COLO829 (cell line): Measurements from ENCODE around the gene GNB1.
A peak's percentile ranks its signal among the peaks of the same experiment; 100 is the strongest.

Experiments used
- DNase-seq: peaks from one replicate; pipeline ENCODE4 v3.0.0; 2012; ENCODE audit warnings: low spot score

GNB1 gene

DNA sequence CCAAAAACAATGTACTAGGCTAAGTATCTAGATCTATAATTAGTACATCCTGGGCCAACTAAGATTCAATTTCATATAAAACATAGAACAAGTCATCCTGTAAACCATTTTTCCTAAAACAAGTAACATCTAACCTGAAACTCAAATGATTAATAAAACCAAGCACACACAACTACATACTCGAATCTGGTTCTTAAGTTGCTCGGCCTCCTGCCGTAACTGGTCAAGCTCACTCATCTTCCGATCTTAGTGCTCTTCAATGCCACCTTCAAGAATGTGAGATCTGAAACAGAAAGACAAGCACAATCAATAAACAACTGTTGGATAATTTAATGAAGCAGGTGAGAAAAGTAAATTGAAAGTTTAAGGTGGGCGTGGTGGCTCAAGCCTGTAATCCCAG is 65.7 kb downstream of the GNB1 start:
- no peak for DNase-seq

DNA sequence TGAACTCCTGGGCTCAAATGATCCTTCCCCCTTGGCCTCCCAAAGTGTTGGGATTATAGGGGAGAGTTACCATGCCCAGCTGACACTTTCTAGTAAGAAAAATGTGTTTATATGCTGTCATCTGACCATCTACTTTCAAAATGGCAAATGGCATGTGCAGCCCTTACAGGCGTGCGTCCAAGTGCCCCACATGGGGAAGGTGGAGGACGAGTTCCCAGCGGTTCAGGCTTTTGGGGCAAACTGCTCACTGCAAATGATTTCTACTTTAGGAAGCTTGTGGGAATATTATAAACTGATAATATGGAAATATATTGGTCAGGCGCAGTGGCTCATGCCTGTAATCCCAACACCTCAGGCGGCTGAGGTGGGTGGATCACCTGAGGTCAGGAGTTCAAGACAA is 71.1 kb downstream of the GNB1 start:
- no peak for DNase-seq

DNA sequence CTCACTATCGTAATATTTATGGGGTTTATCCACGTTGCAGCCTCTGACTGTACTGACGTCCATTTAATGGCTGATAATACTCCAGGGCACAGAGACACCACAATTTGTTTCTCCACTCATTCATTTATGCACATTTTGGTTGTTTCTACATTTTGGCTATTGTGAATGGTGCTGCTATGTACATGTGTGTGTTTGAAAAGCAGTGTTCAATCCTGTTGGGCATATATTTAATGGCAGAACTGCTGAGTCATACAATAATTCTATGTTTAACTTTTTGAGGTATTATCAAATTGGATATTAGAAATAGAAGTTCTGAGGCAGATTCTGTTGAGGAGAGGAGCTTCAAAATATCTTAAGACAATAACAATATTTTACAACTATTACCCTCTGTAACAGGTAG is 73.7 kb downstream of the GNB1 start:
- no peak for DNase-seq

DNA sequence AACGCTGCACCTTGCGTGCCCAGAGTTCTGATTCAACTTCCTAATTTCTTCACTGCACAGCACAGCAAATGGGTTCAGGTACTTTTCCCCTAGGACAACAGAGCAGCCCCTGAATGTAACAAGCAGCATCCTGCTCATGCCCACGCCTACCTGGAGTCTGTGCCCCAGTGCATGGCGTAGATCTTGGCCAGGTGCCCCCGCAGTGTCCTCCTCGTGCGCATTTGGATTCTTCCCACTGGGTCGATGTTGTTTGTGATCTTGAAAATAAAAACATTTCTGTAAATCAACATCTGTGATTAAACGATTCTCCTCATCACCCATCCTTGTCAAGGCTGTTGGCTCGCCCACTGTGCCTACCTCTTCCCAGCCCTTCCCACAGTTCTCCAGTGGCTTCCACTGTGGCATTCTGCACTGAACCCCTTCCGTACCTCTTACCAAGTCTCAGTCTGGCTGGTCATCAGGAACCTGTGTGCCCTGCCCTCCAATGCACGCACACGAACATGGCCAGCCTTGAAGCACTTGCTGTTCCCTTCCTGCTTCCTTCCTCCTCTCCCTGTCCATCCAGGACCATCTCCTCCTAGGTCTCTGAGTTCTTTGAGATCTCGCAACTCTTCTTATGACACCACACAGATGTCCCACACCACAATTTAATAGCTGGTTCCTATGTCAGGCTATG is 75.1 kb downstream of the GNB1 start:
- DNase-seq: no peak

DNA sequence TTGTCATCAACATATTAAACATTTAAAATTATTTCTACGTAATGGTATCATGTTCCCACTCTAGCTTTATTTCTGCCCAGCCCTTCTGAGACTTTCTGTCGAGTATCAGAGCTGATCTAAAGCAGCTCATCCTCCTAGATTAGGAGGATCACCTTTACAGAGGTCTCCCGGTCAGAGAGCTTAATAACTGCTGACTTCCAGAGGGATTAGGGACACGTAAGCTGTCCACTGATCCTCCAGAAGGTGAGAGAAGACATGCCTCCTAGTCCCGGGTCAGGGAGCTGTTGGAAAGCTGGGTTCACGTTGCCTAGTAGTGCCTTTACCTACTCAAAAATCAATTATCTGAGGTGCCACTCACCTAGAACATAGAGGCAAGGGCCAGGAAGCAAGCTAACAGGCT is 81.4 kb downstream of the GNB1 start:
- DNase-seq: no peak

DNA sequence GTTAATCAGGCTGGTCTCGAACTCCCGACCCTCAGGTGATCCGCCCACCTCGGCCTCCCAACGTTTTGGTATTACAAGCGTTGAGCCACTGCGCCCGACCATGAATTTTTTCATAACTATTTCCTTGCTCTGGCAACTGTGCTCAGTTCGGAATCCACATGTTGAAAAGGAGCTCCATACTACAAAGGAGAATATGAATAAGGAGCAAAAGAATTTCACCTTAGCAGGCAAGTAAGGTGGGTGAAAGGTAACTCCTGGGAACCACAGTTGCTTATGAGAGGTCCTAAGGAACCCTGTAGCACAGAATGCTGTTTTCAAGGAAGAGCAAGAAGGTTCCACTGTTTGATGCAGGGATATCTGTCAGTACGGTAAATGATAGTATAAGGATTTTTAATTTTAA is 82.7 kb downstream of the GNB1 start:
- DNase-seq: no peak

DNA sequence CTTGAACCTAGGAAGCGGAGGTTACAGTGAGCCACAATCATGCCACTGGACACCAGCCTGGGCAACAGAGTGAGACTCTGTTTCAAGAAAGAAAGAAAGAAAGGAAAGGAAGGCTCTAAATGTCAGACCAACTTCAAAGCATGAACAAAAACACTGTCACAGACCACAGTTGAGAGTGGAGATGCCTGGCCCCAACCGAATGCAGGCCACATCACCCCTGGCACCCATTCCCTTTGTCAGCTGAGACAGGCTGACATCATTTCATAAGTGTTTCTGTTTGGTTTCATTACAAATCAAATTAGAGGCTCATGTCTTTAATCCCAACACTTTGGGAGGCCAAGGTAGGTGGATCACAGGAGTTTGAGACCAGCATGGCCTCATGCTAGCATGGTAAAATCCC is 84.0 kb downstream of the GNB1 start:
- no peak for DNase-seq

DNA sequence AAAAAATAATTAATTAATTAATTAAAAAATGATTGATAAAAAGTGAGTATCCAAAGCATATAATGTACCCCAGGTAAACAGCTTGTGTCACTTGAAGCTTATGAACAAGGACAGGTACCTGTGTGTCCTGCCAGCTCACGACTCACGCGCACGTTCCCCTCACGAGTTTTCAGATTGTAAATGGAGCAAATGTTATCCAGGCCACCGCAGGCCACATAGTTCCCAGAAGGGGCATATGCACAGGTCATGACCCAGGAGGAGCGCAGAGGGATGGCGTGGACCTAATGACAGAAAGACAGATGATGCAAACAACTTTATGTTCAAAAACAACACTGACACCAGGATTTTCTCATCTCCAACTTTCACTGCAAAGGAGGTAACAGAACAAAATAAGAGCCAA is 86.6 kb downstream of the GNB1 start:
- DNase-seq: no peak

DNA sequence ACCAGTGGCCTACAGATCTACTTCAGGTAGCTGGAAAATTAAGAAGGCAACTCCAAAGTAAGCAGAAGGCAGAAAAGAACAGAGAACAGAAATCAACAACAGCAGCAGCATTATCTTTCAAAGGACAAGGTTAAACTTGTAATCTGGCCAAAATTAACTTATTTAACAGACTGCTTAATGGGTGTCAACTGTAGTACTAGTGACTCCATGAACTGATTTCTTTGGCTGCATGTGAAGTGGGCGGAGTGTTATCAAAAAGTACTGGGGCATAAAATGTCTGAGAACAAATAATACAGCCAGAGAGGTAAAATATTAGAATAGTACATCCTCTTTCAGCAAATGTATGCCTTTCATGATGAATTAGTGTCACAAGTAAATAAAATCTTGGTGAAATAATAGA is 88.0 kb downstream of the GNB1 start:
- no peak for DNase-seq

DNA sequence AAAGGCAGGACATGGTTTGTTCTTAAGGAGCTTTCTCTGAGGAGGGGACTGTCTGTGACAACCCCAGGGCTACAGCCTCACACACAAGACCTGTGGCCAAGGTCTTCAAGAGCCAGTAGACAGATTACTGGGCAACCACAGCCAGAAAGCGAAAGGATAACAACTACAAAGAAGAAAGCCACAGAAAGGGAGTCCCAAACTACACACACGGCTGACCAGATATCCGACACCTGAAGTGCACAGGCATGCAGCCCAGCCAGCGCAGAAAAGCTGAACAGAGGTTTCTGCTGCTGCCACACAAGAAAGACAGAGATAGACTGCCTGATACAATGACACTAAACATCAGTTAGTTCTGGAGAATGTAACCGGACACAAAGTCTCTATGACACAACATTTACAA is 91.2 kb downstream of the GNB1 start:
- DNase-seq: no peak

DNA sequence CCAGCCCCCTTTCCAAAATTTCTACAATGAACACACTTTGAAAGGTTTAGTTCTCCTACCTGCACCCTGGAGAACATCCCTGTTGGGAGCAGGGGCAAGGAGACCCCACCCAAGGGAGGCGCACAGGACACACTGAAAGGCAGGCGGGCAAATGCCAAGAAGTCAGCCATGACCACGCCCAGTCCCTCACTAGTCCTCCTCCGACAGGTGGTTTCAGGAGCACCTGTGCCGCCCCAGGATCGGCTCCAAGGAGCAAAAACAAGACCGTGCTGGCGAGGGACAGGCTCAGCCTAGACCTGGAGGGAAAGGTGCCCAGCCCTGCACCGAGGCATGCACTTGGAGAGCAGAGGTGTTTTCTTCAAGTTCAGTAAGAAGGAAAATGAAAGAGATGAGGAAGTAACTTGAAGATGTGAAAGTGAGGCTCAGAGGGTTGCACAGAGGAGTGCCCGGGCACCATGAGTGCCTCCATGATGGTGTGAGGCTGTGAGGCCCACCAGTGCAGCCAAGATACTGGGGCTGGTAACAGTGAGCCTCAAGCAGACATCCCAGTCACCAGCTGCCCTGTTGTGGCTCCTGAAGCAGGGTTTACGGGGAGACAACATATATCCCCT is 93.1 kb downstream of the GNB1 start:
- no peak for DNase-seq

DNA sequence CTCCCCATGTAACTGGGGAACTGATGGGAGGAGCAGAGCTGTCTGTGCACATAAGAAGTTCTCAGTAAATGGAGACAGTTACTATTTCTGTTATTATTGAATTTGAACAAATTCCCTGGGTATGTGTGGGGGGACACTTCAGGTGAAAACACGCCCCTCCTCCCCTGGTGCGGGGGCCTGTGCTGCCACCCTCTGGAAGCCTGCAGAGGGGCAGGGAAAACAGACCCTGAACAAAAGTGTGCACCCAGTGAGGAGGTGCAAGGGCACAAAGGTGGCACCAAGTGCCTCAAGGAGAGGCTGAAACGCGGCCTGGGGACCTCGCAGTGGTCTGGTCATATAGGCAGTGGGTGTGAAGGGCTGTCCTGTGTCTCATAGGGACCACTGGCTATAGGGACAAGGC is 94.4 kb downstream of the GNB1 start:
- no peak for DNase-seq

DNA sequence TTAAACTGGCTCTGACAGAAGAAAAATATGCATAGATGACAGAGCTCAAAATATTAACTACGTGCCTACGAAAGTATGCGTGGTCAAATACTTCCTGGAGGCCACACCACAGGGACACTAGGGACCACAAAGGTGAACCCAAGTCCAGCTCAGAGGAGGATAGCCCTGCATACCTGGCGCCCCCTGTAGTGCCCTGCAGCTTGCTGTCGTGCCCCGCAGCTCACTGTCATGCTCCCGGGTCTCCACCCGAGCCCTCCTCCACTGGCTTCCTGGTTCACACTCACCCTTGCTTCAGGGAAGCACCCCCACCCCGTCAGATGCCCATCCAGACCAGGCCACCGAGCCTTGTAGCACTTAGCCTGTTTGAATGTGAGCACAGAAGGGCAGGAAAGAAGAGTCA is 95.9 kb downstream of the GNB1 start:
- DNase-seq: no peak

DNA sequence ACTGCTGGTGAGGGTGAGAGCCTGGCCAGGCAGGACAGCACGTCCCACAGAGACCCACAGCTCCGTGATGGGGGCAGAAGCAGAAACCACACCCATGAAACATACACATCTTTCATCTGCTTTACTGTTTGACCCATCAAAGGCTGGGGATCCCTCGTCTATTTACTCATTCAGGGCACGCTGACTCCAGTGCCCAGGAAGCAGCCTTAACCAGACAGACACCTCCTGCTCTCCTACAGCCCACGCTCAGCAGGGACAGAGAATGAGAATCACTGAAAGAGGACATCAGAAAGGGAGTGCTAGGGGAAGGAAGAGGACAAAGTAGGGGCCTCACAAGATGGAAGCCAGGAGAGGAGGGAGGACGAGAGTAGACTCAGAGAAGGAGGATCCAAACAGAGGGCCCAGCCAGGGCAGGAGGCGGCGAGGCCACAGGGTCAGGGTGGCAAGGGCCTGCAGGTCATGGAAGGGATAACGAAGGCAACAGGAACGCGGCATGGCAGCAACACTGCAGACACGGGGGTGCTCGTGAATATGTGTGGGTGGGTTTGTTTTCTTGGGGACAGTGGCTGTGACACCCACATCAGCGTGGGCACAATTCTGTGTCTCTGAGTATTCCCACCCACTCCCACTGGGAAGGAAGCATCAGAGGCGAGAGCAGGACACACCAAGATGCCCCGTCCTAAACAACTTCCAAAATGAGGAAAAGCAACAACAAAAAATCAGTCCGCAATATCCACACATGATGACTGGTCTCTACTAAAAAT is 97.2 kb downstream of the GNB1 start:
- no peak for DNase-seq

DNA sequence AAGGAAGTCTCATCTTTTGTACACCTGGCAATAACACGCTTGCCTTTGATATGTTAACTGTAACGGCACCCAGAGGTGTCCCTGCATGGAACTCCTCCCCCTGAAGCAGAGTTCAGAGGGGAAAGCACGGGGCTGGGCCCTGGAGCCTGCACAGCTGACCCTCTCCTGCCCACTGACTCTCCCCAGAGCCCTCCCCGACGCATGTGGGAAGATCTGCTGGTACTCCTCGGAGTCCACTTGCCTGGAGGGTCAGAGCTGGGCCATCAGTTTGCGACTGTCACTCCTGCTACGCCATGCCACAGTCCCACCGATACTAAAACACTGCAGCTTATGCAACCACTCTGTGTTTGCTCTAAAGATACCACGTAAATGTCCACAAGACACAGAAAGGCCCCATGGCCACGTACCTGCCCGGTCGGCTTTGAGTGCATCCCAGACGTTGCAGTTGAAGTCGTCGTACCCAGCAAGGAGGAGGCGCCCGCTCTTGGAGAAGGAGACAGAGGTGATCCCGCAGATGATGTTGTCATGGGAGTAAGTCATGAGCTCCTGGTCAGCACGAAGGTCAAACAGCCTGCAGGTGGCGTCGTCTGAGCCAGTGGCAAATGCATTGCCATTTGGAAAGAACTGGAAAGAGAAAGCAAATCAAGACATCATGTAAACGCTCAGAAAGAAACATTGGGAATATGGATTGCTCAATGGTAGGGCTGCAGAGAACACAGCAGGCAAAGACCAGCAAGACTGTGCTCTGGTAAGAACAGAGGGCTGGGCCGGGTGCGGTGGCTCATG is 102.0 kb downstream of the GNB1 start:
- DNase-seq: peak; percentile 11

DNA sequence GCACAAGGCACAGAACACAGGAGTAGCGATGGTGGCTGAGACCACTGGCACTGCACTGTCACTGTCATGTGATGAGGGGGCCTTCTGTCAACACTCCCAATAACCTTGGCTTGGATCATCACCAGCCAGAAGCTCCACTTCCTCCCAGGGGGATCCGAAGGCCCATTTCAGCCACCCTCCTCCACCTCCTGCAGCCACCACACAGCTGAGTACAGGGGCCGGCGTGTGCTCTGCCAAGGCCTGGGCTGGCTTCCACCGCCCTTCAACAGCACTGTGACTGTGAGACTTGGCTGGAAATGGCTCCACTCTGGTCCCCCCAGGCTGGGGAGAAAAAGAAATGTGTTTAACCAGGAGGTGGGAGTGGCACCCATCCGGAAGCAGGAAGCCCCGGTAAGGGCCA is 102.8 kb downstream of the GNB1 start:
- DNase-seq: no peak

DNA sequence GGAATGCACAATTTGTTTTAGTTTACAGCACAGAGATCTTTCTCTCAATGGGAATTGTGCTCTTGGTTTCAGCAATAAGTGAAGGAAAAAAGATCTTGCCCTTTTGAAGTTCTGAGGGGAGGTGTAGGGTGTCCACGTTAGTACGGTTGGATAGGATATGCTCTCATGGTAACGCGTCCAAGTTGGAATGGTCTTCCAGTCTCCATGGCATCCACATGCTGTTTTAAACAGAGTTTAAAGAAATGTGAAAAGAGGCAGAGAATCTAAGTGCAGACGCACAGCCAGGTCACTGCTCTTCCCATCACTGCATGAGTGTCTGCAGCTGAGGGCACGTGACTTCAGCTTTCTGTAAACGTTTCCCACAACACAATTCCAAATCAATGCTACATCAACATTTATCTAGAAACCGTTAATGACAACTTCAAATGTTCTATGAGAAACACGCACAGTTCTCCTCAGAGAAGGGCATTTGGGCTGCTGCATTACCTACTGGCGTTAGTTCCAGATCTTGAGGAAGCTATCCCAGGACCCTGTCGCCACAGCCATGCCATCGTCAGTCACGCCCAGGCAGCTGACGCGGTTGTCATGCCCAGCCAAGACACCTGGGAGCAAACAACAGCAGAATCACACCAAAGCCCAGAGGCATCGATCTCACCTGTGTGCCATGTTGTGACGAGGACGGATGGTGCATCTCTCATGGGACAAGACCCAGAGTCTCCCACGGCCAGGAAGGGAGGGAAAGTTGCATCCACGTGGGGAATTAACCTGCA is 103.9 kb downstream of the GNB1 start:
- no peak for DNase-seq

DNA sequence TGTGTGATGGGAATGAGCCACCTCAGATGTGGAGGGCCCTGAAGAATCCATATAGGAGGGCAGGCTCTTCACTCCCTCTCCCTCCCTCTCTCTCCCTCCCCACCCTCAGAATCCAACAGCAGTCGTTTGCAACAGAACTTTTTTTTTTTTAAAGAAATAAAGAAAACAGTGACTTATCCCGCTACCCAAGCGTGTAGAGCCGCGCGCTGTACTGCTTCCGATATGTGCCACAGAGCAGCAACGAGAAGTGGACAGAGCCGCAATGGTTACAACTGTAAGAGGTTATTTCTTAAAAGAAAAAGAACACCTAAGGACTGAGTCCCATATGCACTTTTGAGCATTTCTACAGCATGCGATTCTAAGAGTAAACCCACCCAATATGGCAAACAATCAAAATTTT is 105.2 kb downstream of the GNB1 start:
- DNase-seq: no peak

DNA sequence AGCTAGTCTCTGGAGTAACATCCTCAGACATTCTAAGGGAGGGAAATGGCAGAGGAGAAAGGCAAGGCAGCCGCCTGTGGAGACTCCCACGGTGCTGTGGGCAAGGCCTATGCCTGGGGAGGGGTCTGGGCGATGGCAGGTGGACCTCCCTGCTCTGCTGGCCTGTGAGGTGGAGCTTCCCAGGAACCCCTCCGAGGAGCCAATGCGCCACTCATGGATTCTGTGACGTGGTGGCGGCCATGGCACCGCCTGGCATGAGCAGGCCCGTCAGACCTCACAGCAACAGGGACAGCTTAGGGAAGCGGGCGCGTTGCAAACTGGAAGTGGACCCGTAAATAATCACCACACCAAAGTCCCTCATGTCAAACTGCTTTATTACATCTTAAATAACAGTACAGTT is 106.0 kb downstream of the GNB1 start:
- no peak for DNase-seq

DNA sequence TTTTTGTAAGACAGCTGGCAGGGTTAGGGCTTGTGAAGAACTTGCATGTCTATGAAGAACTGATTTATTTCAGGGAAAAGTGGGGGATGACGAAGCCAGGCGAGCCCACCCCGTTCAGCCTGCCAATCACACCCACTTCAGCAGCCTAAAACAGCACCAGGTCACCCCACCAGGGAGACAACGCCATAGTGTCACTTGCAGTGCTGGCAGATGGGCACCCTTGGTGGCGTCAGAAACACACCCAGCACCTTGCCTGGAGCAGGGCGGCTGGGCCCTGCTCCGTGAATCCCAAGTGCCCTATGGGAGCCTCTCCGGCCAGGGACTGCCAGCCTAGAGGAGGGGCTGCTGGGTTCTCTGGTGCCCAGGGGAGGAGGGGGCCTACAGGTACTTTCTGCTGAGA is 107.6 kb downstream of the GNB1 start:
- DNase-seq: no peak

DNA sequence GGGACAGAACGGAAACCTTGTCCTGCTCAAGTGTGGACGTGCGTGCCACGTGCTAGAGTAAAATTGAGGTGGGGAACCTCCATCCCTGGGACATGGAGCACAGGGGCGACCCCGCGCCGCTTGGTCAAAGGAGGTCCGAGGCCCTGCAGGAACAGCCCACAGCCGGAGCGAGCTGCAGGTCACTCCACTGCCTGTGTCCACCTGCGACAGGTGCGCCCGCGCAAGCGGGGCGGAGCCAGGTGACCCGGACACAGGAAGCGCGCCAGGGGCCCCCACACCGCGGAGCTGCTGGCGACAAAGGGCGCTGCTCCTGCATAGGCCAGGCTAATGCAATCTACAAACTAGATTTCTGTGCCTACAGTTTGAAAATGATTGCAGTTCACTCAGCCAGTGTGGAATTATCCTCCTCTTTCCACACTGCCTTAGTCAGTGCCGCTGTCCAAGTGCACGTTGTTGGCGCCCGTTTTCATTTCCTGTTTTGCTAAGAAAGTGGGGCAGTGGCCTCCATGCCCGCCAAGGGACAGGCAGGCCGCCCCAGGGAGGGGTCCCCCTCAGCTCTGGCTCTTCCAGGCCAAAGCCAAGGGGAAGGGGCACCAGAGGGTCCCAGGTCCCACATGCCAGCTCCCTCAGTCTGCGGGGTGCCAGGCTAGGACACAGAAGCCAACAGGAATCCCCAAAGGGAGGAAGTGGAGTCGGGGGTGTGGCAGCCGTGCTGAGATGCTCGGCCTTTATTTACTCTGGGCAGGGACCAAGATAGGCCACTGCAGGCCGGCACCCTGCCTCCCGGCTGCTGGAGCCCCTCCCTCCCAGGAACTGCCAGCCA is 108.3 kb downstream of the GNB1 start:
- no peak for DNase-seq
